GM18909 (cell line): ENCODE measurements around the gene CACTIN.
"Not testable (repeated sequence)": the region's sequence is repeated elsewhere in the genome, so short reads cannot be mapped to it uniquely, and the experiment has no call there.

Source experiments
- ATAC-seq: cut with Tn5 transposase; IDR thresholded peaks from one replicate; pipeline ENCODE4 v1.9.1; 2021; ENCODE audit warnings: mild to moderate bottlenecking; ENCODE audit not compliant: unreplicated experiment, poor library complexity

CACTIN gene

DNA sequence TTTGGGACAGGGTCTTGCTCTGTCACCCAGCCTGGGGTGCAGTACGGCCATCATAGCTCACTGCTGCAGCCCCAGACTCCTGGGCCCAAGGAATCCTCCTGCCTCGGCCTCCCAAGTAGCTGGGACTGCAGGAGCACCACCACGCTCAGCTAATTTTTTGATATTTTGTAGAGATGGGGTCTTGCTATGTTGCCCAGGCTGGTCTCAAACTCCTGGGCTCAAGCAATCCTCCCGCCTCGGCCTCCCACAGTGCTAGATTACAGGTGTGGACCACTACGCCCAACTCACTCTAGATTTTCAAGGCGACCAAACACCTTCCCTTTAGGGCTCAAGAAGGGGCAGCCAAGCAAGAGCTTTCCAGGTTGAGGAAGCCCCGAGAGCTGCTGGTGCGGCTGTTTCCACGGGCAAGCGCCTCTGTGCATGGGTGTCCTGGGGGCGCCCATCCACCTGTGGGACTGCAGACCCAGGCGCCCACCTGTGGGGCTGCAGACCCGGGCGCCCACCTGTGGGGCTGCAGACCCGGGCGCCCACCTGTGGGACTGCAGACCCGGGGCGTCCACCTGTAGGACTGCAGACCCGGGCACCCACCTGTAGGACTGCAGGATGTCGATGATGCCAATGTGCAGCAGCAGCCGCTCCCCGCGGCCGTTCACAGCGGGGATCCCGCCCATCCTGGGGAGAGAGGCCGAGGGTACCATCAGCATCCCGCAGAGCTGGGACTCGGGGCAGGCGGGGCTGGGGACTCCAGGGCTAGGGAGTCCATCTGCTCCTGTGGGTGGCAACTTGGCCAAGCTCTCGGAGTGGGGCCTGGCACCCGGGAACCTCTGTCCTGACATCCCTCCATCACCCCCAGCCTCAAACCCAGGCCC lies 21.7 kb upstream of the CACTIN start:
- ATAC-seq = no peak

DNA sequence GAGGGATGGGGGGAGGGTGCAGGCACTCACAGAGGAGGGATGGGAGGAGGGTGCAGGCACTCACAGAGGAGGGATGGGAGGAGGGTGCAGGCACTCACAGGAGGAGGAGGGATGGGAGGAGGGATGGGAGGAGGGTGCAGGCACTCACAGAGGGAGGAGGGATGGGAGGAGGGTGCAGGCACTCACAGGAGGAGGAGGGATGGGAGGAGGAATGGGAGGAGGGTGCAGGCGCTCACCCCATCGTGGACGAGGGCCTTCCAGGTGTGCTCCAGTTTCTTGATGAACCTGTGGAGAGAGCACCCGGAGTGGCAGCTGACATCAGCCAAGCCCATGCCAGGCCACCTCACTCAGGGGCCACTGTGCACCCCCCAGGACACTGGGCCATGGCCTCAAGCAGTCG lies 20.5 kb upstream of the CACTIN start:
- ATAC-seq = not testable (repeated sequence)

DNA sequence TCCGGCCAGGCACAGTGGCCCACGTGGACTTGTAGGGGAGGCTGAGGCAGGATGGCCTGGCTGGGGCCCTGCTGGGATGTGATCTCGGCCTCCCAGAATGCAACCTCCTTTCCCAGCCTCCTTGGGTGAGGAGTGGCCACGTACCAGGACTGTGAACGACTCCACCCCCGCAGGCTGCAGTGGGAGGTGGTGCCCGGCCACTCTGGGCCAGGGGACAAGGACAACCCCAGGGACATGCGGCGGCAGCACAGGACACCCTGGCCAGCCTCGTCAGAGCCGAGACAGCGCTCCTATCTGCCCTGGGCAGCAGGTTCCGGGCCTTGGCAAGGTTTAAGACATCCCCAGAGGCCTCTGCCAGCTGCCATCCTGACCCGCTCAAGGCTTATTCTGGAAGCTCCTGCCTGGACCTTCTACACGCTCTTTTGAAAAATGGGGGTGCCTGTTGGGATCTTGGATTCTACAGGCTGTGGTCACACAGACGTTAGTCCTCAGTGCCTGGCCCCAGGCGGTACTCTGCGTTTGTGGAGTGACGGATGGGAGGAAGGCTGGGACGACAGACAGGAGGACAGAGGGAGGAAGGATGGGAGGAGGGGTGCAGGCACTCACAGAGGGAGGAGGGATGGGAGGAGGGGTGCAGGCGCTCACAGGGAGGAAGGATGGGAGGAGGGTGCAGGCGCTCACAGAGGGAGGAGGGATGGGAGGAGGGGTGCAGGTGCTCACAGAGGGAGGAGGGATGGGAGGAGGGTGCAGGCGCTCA lies 19.9 kb upstream of the CACTIN start:
- ATAC-seq = no peak

GRCh38 chr19:3645726-3646125 lies 19.1 kb upstream of the CACTIN start:
- ATAC-seq = no peak

- no peak for ATAC-seq
Observed at GRCh38 chr19:3645067-3645396, 18.4 kb upstream of the CACTIN start.

DNA sequence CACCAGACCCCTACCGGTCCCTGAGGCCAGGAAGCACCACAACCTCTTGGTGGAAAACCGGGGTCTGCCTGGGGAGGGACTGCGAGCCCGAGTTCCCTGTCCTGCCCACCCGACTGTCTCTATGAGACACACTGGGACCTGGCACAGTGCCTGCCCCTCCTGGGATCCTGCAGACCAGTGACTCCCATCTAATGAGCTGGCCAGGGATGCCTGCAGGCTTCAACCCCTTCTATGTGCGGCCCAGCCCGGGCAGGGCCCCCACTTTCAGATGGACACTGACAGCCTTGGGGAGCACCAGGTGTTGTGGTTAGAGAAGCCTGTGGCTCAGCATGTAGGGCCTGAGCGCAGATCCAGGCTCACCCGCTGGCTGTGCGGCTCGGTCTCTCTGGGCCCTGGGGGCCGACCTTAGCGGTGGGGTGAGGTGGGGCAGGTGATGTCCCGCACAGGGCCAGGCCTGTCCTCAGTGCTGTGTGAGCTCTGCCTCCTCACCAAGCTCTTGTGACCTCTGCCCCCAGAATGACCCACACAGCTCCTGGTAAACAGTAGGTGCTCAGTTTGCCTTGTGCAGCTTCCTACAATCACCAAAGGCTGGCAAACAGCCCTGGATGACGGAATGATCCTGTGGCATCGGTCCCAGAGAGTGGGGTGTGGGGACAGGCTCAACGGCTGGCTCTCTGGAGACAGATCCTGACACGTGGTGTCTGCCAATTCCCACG lies 17.9 kb upstream of the CACTIN start:
- no peak for ATAC-seq

- no peak for ATAC-seq
Observed at GRCh38 chr19:3643674-3644313, 17.2 kb upstream of the CACTIN start.

DNA sequence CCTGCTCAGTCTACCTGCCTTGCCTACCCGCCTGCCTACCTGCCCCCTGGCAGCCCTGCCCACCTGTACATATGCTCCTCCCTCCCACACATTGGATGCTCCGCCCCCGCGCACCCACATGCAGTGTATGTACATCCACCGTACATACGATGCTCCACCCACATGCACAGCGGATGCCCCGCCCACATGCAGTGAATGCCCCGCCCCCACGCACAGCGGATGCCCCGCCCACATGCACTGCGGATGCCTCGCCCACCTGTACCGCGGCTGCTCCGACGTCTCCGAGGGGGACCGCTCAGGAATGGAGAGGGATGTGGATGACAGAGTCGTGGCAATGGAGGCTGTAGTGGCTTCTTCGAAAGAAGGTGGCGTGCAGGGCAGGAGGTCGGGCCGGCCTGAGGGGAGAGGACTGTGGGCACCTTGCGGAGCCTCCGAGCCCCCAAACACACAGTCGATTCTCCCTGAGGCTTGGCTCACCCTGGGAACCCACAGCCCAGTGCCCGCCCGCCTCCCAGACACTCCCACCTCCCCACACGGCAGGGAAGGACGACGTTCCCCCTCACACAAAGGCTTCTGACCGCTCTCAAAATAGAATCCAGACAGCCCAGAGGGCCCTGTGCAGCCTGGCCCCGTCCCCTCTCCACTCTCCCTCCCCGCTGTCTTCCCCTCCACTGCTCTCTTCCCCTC lies 16.5 kb upstream of the CACTIN start:
- no peak for ATAC-seq

- no peak for ATAC-seq
Observed at GRCh38 chr19:3642296-3642695, 15.7 kb upstream of the CACTIN start.

GRCh38 chr19:3641515-3642269 lies 15.1 kb upstream of the CACTIN start:
- ATAC-seq = no peak

DNA sequence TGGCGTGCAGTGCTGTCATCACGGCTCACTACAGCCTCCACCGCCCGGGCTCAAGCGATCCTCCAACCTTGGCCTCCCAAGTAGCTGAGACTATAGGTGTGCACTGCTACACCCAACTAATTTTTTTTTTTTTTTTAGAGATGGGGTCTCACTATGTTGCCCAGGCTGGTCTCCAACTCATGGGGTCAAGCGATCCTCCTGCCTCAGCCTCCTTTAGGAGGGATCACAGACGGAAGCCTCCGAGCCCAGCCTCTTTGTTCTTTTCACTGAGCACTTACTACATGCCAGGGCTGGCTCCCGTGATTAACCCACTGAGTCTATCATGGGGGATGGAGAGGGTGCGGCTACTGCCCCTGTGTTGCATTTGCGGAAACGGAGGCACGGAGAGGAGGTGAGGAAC lies 12.9 kb upstream of the CACTIN start:
- no peak for ATAC-seq

DNA sequence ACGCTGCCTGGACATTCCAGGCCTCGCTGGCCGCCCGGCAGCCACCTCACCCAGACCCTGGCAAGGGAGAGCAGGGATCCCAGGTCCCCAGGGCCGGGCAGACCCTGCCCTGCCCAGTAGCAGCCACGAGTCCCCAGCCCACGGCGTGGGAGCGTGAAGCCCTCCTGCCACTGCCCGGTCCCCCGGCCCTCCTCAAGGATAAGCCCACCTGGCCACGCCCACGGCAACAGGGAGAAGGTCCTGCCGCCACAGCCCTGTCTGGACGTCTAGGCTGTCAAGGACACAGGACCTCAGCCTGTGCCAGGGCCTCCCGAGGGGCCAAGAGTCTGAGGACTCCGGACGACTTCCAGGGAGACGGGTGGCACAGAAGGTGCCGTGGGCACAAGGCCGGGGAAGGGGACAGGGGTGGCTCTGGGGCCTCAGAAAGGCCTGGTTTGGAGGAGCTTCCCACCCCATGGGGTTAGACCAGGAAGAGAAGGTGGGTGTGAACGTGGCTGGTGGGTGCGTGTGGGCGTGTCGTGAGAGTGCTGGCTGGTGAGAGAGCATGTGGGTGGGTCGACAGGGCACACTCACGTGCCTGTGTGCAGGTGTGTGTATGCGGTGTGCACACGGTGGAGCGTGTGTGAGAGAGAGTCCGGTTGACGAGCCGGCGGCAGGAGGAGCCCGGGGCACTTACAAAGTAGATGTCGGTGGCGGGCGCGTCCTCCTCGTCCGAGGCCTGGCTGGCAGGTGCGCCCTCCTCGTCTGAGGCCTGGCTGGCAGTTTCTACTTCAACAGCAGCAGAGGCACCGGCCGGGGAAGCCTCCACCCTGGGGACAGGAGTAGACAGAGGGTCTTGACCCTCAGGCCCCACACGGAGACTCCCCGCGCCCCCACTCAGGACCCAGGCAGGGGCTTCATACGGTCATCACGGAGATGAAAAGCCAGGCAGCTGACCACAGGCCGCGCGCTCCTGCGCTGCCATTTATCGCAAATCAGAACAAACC lies 11.9 kb upstream of the CACTIN start:
- no peak for ATAC-seq

GRCh38 chr19:3637621-3638020 lies 11.0 kb upstream of the CACTIN start:
- no peak for ATAC-seq

GRCh38 chr19:3636962-3637361 lies 10.4 kb upstream of the CACTIN start:
- ATAC-seq = no peak

- no peak for ATAC-seq
Observed at GRCh38 chr19:3636506-3636905, 9.9 kb upstream of the CACTIN start.

DNA sequence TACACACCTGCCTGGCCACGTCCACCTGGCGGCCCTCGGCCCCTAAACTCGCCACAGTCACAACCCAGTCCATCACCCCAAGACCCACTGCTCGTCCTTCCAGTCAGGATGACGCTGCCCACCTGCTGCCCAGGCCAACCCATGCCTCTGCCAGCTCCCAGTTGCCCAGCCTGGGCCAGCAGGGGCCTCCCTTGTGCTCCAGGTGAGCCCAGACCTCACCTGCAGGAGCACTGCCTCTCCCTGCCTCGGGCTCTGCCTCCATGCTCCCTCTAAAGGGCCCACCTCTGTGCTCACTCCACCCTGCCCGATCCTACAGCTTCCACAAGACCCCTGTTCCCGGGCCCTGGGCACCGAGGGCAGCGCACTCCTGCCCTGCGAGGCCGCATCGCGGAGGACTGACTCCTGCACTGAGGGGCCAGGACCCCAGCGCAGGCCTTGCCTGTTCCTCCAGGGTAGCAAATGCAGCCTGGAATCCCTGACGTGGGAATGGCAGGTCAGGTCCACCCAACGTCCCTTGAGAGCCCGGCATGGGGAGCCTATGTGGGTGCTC lies 8.0 kb upstream of the CACTIN start:
- no peak for ATAC-seq

DNA sequence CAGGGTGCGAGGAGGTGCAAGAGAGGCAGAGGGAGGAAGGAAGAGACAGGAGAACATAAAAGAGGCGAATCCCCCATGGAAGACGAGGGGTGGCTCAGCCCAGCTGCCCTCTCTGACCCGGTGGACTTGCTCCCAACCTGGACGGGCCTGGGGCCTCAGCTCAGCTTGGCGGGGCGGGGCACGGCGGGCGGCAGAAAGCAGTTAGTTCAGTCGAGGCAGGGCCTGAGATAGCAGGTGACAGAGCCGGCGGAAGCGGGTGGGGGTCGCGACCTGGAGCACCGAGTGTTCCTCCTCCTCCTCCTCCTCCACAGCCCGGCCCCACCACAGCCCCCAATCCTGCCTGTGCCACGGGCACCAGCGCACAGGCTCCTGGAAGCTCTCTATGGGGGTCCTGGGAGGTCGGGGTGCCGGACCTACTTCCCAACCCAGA lies 7.0 kb upstream of the CACTIN start:
- ATAC-seq = no peak
